ENCODE results near the gene MREG. TPM values are rescaled to one million over a fixed set of nuclear protein-coding genes. Genes with fewer than 3 reads are reported as not detected.
A peak's percentile ranks its signal among the peaks of the same experiment; 100 is the strongest.

Gene MREG
- total RNA-seq (2013), result 0.65 TPM
- polyA plus RNA-seq (under 1 TPM in 2 of 3 donors, not detected in 1; 0.14 to 0.47 TPM), polyA minus RNA-seq (0.16 TPM in 1 of 2 replicates, not detected in the other), total RNA-seq (0.26 to 2.9 (median 0.98) reads per million in 11 experiments)

- Mint-ChIP-seq H3K27me3 (ENCODE audit: low read depth in 3 of 3) (peaks cover 9 to 14% (median 14%) of the 10 kb centered on the region in 3 donors), H3K27ac (peak within 1 kb of the TSS in 2 of 7 donors; percentile 40 to 76), H3K36me3 (peaks cover 5 to 17% of the 10 kb centered on the region in 2 donors), H3K4me1 (peaks cover 17% of the 10 kb centered on the region), H3K9me3 (peaks cover 0 to 3% (median 0%) of the 10 kb centered on the region in 7 donors), H3K4me3 (peak within 1 kb of the TSS; percentile 79 to 91)
- Histone ChIP-seq H4K20me1 (ENCODE audit: insufficient read depth, low read length) (no peaks in the 10 kb centered on the region), H3K4me3 (replicated peaks in 1 of 3; ENCODE audit: low read depth in 2 of 3, low read length in 3 of 3) (peak within 1 kb of the TSS; percentile 24 to 74 (median 30)), H3K27me3 (ENCODE audit: control insufficient read depth in 2 of 2, insufficient read depth in 2 of 2, low read length in 2 of 2) (peaks cover 9 to 15% of the 10 kb centered on the region in 2 donors), H3K9me3 (replicated peaks in 1 of 2; ENCODE audit: control insufficient read depth in 1 of 2, insufficient read depth in 1 of 2, low read length in 2 of 2) (no peaks in the 10 kb centered on the region), H3K4me2 (replicated peaks; ENCODE audit: extremely low read depth, low read length, poor library complexity, severe bottlenecking) (peak within 1 kb of the TSS; percentile 85), H3K79me2 (ENCODE audit: insufficient read depth, low read length) (no peaks in the 10 kb centered on the region), H3K4me1 (ENCODE audit: control insufficient read depth in 1 of 2, insufficient read depth in 2 of 2, low read length in 2 of 2) (peaks cover 7 to 12% of the 10 kb centered on the region in 2 donors), H3K36me3 (replicated peaks in 1 of 2; ENCODE audit: control insufficient read depth in 1 of 2, insufficient read depth in 2 of 2, low read length in 2 of 2) (no peaks in the 10 kb centered on the region), H2AFZ (ENCODE audit: insufficient read depth, low read depth, low read length, poor library complexity, severe bottlenecking) (peak within 1 kb of the TSS; percentile 73), H3K9ac (ENCODE audit: insufficient read depth, low read length, poor library complexity, severe bottlenecking) (peak within 1 kb of the TSS; percentile 57), H3K27ac (ENCODE audit: low read depth in 1 of 2, low read length in 2 of 2) (no peak within 1 kb of the TSS)
- intact Hi-C loops (cut with micrococcal nuclease), result no loop called here
- TF ChIP-seq CTCF (IDR thresholded peaks at IDR 0.05), result peak; percentile 61
- under 1% methylated on average over 43 of the region's 70 CpGs for WGBS (ENCODE audit: insufficient coverage)
- peak; percentile 29 to 66 (median 46) for DNase-seq
These were observed at the start of gene MREG for GRCh38 chr2:216013080-216013909. TSS of gene MREG (minus strand) at chr2:216013551. CDS start at chr2:216013327, 224 bp downstream.

GRCh38 chr2:216059233-216059834, 46.0 kb upstream of the MREG start:
- Histone ChIP-seq H3K9me3 (replicated peaks in 1 of 2; ENCODE audit: control insufficient read depth in 1 of 2, insufficient read depth in 1 of 2, low read length in 2 of 2) (no peaks in the 10 kb centered on the region), H3K4me2 (replicated peaks; ENCODE audit: extremely low read depth, low read length, poor library complexity, severe bottlenecking) (no peak overlapping the region), H3K4me3 (replicated peaks in 1 of 3; ENCODE audit: low read depth in 2 of 3, low read length in 3 of 3) (no peak overlapping the region), H3K36me3 (replicated peaks in 1 of 2; ENCODE audit: control insufficient read depth in 1 of 2, insufficient read depth in 2 of 2, low read length in 2 of 2) (peaks cover 0 to 42% of the 10 kb centered on the region in 2 donors), H3K4me1 (ENCODE audit: control insufficient read depth in 1 of 2, insufficient read depth in 2 of 2, low read length in 2 of 2) (peaks cover 11 to 17% of the 10 kb centered on the region in 2 donors), H3K27ac (ENCODE audit: low read depth in 1 of 2, low read length in 2 of 2) (no peak overlapping the region), H3K79me2 (ENCODE audit: insufficient read depth, low read length) (no peaks in the 10 kb centered on the region), H4K20me1 (ENCODE audit: insufficient read depth, low read length) (no peaks in the 10 kb centered on the region), H3K27me3 (ENCODE audit: control insufficient read depth in 2 of 2, insufficient read depth in 2 of 2, low read length in 2 of 2) (no peaks in the 10 kb centered on the region), H2AFZ (ENCODE audit: insufficient read depth, low read depth, low read length, poor library complexity, severe bottlenecking) (no peak overlapping the region), H3K9ac (ENCODE audit: insufficient read depth, low read length, poor library complexity, severe bottlenecking) (no peak overlapping the region)
- H3K27me3 Mint-ChIP-seq (ENCODE audit: low read depth in 3 of 3), result no peaks in the 10 kb centered on the region
- intact Hi-C loops (cut with micrococcal nuclease), result no loop called here
- no peak overlapping the region for H3K27ac Mint-ChIP-seq
- TF ChIP-seq CTCF (IDR thresholded peaks at IDR 0.05), result peak; percentile 29
- peaks cover 44 to 49% of the 10 kb centered on the region in 2 donors for H3K36me3 Mint-ChIP-seq
- H3K4me1 Mint-ChIP-seq, result peaks cover 16% of the 10 kb centered on the region
- H3K9me3 Mint-ChIP-seq, result peaks cover 0 to 3% (median 0%) of the 10 kb centered on the region in 7 donors
- no peak overlapping the region for H3K4me3 Mint-ChIP-seq
- no peak for DNase-seq
- WGBS (ENCODE audit: insufficient coverage), result no CpG with 5 or more reads among the region's 5 CpGs
